SKM-1 (cell line): Measurements from ENCODE around the gene GPR171.
"Not testable (repeated sequence)": the region's sequence is repeated elsewhere in the genome, so short reads cannot be mapped to it uniquely, and the experiment has no call there.

Source experiments
- DNase-seq: peaks from one replicate; lab custom pipeline; 2025; ENCODE audit not compliant: unreplicated experiment; lab: John Stamatoyannopoulos, UW

Gene GPR171

DNA sequence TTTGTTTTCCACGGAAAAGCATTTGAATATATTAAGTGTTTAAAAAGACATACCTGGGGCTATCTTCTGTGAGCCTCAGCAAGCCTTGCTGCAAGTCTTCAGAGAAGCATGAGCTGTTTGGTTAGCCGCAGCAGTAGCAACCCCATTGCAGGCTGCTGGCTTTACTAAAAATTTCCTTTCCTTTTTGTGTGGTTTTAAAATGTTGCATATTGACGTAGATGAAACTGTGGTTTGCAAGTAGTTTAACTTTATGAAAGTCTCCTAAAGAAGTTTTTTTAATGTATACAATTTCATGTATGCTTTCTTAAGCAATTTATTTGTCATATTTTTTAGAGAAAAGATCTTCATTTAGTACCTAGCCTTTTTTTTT, at the start of gene GPR171:
Gene GPR171 (minus strand): TSS at position 166 of the 370 bp plus-strand sequence. CDS start 3,830 bp downstream, outside the sequence.
- DNase-seq: no peak

DNA sequence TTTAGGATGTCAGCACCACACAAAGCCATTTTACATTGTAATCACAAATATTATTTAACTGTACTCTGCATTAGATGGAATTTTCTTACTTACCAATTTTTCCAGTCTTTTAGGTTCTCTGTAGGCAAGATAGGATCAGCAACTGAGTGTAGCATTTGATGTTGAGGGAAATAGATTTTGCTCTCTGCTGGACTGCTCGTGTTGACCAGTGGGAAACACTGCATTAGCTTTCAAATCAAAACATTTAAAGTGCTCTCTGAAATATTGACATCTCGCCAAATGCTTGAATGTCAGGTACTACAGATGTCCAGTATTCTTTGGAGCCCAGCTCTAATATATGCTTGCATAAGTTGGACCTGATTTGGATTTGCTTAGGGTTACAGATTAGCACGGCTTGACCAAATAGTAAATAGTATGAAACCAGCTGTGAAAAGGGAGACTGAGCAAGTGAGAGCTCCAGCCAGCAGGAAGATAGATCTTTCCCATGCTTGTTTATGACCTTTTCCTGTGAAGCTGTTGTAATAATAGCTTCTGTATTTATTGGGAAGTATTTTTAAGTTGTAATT, 45.8 kb upstream of the GPR171 start:
- no peak for DNase-seq

- not testable (repeated sequence) for DNase-seq
Observed at GRCh38 chr3:151242006-151242405, 39.0 kb upstream of the GPR171 start.

- no peak for DNase-seq
Observed at GRCh38 chr3:151236736-151237135, 33.7 kb upstream of the GPR171 start.

DNA sequence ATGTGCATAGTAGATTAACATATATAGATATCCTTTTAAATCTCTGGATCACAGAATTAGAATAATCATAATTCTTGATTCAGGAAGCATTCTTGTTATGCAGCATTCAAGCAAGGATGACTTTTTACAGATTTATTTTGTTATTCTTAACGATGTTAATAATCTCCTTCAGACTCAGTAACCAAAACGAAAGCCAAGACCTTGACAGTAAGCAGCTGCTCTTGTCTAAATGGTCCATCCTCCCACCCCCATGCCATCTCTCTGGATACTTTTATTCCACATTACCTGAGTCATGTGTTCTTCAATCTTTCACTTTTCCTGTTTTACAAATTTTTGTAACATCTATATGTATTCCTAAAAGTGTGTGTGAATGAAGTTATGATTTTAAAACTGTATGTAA, 33.3 kb upstream of the GPR171 start:
- DNase-seq: no peak

DNA sequence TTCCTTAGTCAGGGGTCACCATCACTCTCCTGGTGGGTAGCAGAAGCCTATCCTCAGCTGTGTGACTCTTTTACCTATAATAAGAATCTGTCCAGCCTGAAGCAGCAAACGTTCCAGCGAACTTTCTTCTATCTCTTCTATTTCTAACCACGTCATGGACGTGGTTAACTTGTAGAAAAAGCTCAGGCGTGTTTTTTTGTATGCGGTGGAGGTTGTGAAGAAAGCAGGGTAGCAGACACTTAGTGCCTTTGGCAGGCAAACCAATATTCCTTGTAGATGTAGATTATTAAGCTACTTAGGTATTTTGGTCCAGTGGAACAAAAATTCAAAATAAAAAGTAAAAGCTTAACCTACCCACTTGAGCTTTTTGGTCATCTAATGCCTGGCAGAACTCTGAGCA, 31.8 kb upstream of the GPR171 start:
- no peak for DNase-seq

GRCh38 chr3:151232991-151233390, 30.0 kb upstream of the GPR171 start:
- DNase-seq: no peak

DNA sequence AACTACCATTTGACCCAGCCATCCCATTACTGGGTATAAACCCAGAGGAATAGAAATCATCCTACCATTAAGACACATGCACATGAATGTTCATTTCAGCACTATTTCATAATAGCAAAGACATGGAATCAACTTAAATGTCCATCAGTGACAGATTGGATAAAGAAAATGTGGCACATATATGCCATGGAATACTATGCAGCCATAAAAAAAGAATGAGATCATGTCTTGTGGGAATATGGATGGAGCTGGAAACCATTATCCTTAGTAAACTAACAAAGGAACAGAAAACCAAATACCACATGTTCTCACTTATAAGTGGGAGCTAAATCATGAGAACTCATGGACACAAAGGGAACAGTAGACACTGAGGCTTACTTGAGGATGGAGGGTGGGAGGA, 29.4 kb upstream of the GPR171 start:
- not testable (repeated sequence) for DNase-seq

GRCh38 chr3:151230646-151231045, 27.6 kb upstream of the GPR171 start:
- DNase-seq: peak; percentile 59

DNA sequence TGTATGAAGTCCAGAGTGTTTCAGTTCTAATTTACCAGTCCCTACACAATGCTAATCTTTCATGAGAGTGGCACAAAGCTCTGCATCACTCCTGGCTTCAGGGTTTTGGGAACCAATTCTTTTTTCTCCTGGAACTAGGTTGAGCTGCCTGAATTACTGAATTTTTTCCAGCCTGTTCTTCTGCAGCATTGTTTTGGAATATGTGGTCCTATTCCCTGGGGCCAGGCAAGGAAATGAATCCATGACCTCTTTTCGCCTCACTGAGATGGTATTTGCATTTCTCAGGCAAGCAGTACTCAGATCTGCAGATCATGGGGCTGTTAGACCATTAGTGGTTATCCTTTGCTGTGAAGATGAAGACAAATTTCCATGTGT, 25.6 kb upstream of the GPR171 start:
- DNase-seq: no peak

- DNase-seq: peak; percentile 64
Observed at GRCh38 chr3:151227807-151228665, 25.0 kb upstream of the GPR171 start.

- no peak for DNase-seq
Observed at GRCh38 chr3:151227266-151227806, 24.3 kb upstream of the GPR171 start.

- DNase-seq: no peak
Observed at GRCh38 chr3:151226825-151227224, 23.8 kb upstream of the GPR171 start.

DNA sequence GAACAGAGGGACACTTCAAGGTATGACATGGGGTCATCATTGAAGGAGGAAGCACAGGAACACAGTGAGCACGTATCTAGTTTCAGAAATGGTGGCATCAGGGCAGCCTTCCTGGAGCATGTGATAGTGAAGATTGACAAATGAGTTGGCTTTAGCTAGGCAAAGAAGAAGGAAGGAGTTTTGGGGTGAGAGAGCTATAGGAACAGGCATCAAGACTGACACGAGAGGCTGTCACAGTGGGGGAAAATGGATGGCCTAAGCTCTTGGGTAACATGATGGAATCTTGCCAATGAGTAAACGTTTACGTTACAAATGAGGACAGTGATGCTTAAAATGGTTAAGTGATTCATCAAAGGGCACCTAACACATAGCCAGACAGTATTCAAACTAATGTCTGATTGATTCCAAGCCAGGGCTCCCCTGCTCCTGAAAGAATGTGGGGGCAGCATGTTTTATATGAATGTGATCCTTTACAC, 23.1 kb upstream of the GPR171 start:
- no peak for DNase-seq

DNA sequence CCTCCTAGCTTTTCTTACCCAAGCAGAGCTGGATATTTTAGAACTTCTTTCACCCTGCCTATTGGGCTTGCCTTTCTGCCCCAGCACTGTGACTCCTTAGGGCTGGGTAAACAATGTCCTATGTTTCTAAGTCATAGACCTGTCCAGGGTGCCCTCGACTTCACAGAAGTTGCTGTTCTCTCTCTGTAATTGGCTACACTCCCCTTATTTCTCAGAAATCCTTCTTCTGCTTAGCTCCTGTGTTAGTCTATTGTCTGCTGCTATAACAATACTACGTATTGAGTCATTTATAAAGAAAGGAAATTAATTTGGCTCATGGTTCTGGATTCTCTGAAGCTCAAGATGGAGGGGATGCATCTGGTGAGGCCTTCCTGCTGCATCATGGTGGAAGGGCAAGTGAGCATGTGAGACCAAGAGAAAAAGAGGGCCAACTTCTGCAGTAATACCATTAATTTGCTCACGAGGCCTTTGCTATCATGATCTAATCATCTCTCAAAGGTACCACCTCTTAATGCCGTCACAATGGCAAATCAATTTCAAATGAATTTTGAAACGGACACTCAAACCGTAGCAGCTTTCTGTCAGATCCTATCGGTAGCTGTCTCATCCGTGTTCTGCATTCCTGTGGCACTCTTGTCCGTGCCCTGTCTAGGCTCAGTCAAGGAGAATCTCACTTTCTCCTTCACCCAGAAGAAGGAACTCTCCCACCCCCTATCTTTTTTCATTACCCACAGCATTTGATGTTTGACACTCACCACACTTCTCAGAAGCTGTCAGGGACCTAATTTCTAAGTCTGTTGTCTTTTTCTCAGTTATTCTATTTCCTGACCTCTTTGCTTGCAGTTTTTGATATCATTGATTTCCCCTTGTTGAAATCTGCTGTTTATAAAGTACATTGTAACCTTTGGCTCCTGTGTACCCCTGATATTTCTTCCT, 22.3 kb upstream of the GPR171 start:
- DNase-seq: no peak

- no peak for DNase-seq
Observed at GRCh38 chr3:151224268-151224866, 21.4 kb upstream of the GPR171 start.

GRCh38 chr3:151219056-151219455, 16.0 kb upstream of the GPR171 start:
- DNase-seq: no peak

DNA sequence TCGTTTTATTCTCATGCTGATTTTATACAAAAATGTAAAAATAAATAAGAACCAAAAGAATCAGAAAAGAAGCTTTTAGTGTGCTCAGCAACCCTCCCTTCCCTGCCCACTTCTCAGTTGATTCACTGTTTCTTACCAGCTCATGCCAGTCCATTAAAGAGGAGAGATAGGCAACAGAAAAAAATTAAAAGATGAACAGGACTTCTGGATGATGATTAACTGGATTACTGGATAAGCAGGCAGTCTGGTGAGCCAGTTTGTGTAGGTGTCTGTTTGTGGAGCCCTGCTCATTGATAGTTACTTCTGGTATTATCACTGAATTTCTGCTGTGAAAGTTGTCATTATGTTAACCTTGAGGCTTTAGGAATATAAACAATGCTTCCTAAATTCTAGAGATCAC, 15.1 kb upstream of the GPR171 start:
- DNase-seq: no peak

GRCh38 chr3:151216641-151217607, 13.9 kb upstream of the GPR171 start:
- no peak for DNase-seq

- DNase-seq: no peak
Observed at GRCh38 chr3:151214459-151214858, 11.4 kb upstream of the GPR171 start.
